ENCODE measurements around the gene RBM28. TPM values are rescaled to one million over a fixed set of nuclear protein-coding genes. Genes with fewer than 3 reads are reported as not detected.

The RBM28 gene
- total RNA-seq, 1 donor from 2014 or later, result 54.4 TPM

GRCh38 chr7:128385988-128386925, 42.5 kb upstream of the RBM28 start:
- peaks cover 5% of the 10 kb centered on the region for H3K4me1 Mint-ChIP-seq
- intact Hi-C loops (cut with micrococcal nuclease), result no loop called here
- H3K36me3 Mint-ChIP-seq (ENCODE audit: low read depth), result no peaks in the 10 kb centered on the region
- no peak for ATAC-seq (ENCODE audit: low read depth)
- no peak overlapping the region for H3K4me3 Mint-ChIP-seq
- H3K27ac Mint-ChIP-seq, result no peak overlapping the region
- no peak for DNase-seq
- no peaks in the 10 kb centered on the region for H3K27me3 Mint-ChIP-seq
- ChIA-PET POLR2A (no interaction called here), CTCF (interaction anchor here (0.7 to 4.5 kb wide), 8 partner anchors 9 to 678 kb away, joined by 3 to 49 read pairs (median 5); partner anchors contain the start of gene RBM28)
- no peak for TF ChIP-seq CTCF (IDR thresholded peaks at IDR 0.05)
- no peaks in the 10 kb centered on the region for H3K9me3 Mint-ChIP-seq

GRCh38 chr7:128384726-128385125, 41.0 kb upstream of the RBM28 start:
- DNase-seq (no peak), ATAC-seq (ENCODE audit: low read depth) (no peak)
- ChIA-PET CTCF (interaction anchor here (0.6 kb wide), 1 partner anchor 37 kb away, joined by 3 read pairs; no protein-coding TSS in a partner anchor), POLR2A (no interaction called here)
- H3K4me3 Mint-ChIP-seq, result no peak overlapping the region
- peaks cover 3% of the 10 kb centered on the region for H3K4me1 Mint-ChIP-seq
- intact Hi-C loops (cut with micrococcal nuclease), result no loop called here
- H3K27me3 Mint-ChIP-seq, result no peaks in the 10 kb centered on the region
- H3K36me3 Mint-ChIP-seq (ENCODE audit: low read depth), result no peaks in the 10 kb centered on the region
- no peak for TF ChIP-seq CTCF (IDR thresholded peaks at IDR 0.05)
- no peaks in the 10 kb centered on the region for H3K9me3 Mint-ChIP-seq
- no peak overlapping the region for H3K27ac Mint-ChIP-seq

- intact Hi-C loops (cut with micrococcal nuclease), result no loop called here
- Mint-ChIP-seq H3K4me3 (no peak overlapping the region), H3K27ac (no peak overlapping the region), H3K36me3 (ENCODE audit: low read depth) (no peaks in the 10 kb centered on the region), H3K9me3 (no peaks in the 10 kb centered on the region), H3K27me3 (no peaks in the 10 kb centered on the region), H3K4me1 (peaks cover 3% of the 10 kb centered on the region)
- DNase-seq, result no peak
- ChIA-PET POLR2A (no interaction called here), CTCF (interaction anchor here (0.6 kb wide), 1 partner anchor 36 kb away, joined by 3 read pairs; no protein-coding TSS in a partner anchor)
- ATAC-seq (ENCODE audit: low read depth), result no peak
- no peak for TF ChIP-seq CTCF (IDR thresholded peaks at IDR 0.05)
Observed at GRCh38 chr7:128383776-128384175, 40.1 kb upstream of the RBM28 start.

GRCh38 chr7:128381161-128381821, 37.6 kb upstream of the RBM28 start:
- intact Hi-C loops (cut with micrococcal nuclease), result no loop called here
- ChIA-PET POLR2A (no interaction called here), CTCF (no interaction called here)
- H3K9me3 Mint-ChIP-seq, result no peaks in the 10 kb centered on the region
- no peaks in the 10 kb centered on the region for H3K27me3 Mint-ChIP-seq
- no peak for DNase-seq
- H3K27ac Mint-ChIP-seq, result no peak overlapping the region
- no peaks in the 10 kb centered on the region for H3K36me3 Mint-ChIP-seq (ENCODE audit: low read depth)
- no peak for TF ChIP-seq CTCF (IDR thresholded peaks at IDR 0.05)
- H3K4me1 Mint-ChIP-seq, result no peaks in the 10 kb centered on the region
- H3K4me3 Mint-ChIP-seq, result no peak overlapping the region
- no peak for ATAC-seq (ENCODE audit: low read depth)

GRCh38 chr7:128380483-128381106, 36.9 kb upstream of the RBM28 start:
- no peak for TF ChIP-seq CTCF (IDR thresholded peaks at IDR 0.05)
- intact Hi-C loops (cut with micrococcal nuclease), result no loop called here
- H3K9me3 Mint-ChIP-seq, result no peaks in the 10 kb centered on the region
- H3K27me3 Mint-ChIP-seq, result no peaks in the 10 kb centered on the region
- H3K4me1 Mint-ChIP-seq, result no peaks in the 10 kb centered on the region
- no peak for ATAC-seq (ENCODE audit: low read depth)
- H3K4me3 Mint-ChIP-seq, result no peak overlapping the region
- ChIA-PET CTCF (no interaction called here), POLR2A (no interaction called here)
- no peak overlapping the region for H3K27ac Mint-ChIP-seq
- H3K36me3 Mint-ChIP-seq (ENCODE audit: low read depth), result no peaks in the 10 kb centered on the region
- DNase-seq, result no peak
